ENCODE measurements around the gene ZNF76. TPM values are rescaled to one million over a fixed set of nuclear protein-coding genes. Genes with fewer than 3 reads are reported as not detected.

The ZNF76 gene
- total and polyA plus RNA-seq, 2 donors (not counting 3 experiments of a cell fraction or from before 2014, with no cell fraction given): 27.9 to 34.6 TPM

- POLR2A ChIA-PET: no interaction called here
- H3K9ac ChIP-seq (replicated peaks; ENCODE audit: extremely low read depth, insufficient read depth, low read length): peak overlapping the region; percentile 48
- peaks cover 14% of the 10 kb centered on the region for H3K4me1 ChIP-seq (ENCODE audit: control insufficient read depth, extremely low read depth, insufficient read depth, low read length)
- H3K9me1 ChIP-seq (replicated peaks; ENCODE audit: control insufficient read depth, extremely low read depth, insufficient read depth, low read length): no peaks in the 10 kb centered on the region
- H3K36me3 ChIP-seq (ENCODE audit: control insufficient read depth in 2 of 2, extremely low read depth in 1 of 2, insufficient read depth in 2 of 2, low read length in 2 of 2): no peaks in the 10 kb centered on the region
- no peaks in the 10 kb centered on the region for H3K9me3 ChIP-seq (replicated peaks; ENCODE audit: control insufficient read depth, insufficient read depth, low read length)
- TF ChIP-seq MAX (IDR thresholded peaks at IDR 0.05; ENCODE audit: insufficient read depth, insufficient read length): no peak
- TF ChIP-seq GATA2 (IDR thresholded peaks at IDR 0.05; ENCODE audit: insufficient read depth, insufficient read length, low read depth, low read length): no peak
- TF ChIP-seq EZH2 (IDR thresholded peaks at IDR 0.05; ENCODE audit: borderline replicate concordance, low read depth, low read length, severe bottlenecking): no peak
- no peak for TF ChIP-seq POLR2AphosphoS5 (IDR thresholded peaks at IDR 0.05; ENCODE audit: insufficient read depth, low read depth, low read length)
- no peak for TF ChIP-seq MYC (IDR thresholded peaks at IDR 0.05; ENCODE audit: low read depth, low read length)
- no peak for TF ChIP-seq CTCF (IDR thresholded peaks at IDR 0.05; ENCODE audit: extremely low read depth in 1 of 2, insufficient read depth in 1 of 2, low read depth in 1 of 2, low read length in 2 of 2)
- no peak for TF ChIP-seq FOS (IDR thresholded peaks at IDR 0.05; ENCODE audit: borderline replicate concordance, insufficient read depth, low read length)
- no peak for TF ChIP-seq POLR2A (IDR thresholded peaks at IDR 0.05; ENCODE audit: low read depth, low read length)
- TF ChIP-seq JUN (IDR thresholded peaks at IDR 0.05; ENCODE audit: borderline replicate concordance, insufficient read depth, insufficient read length, low read depth): no peak
- H3K4me3 ChIP-seq (replicated peaks in 1 of 3; ENCODE audit: insufficient read depth in 1 of 3, low read depth in 1 of 3, low read length in 3 of 3): peak overlapping the region; percentile 55 to 63 (median 62)
- FAIRE-seq: no peak
- no peaks in the 10 kb centered on the region for H3K27me3 ChIP-seq (ENCODE audit: control insufficient read depth in 2 of 2, insufficient read depth in 2 of 2, low read length in 2 of 2)
- peak overlapping the region; percentile 35 for H2AFZ ChIP-seq (ENCODE audit: low read depth, low read length)
- intact Hi-C loops (cut with micrococcal nuclease) (loop anchor here (5.0 kb wide), 1 partner anchor 43 kb away; no protein-coding TSS in a partner anchor), dilution Hi-C loops (cut with MboI; ENCODE audit: extremely low pct_ligation_motif_present, low sequenced_read_pairs) (no loop called here)
- CTCF ChIA-PET: interaction anchor here (0.8 to 2.2 kb wide), 8 partner anchors 8 to 273 kb away, joined by 3 to 21 read pairs (median 4); no protein-coding TSS in a partner anchor
- peaks cover 3% of the 10 kb centered on the region for H3K79me2 ChIP-seq (ENCODE audit: control insufficient read depth, insufficient read depth, low read length)
- H3K4me2 ChIP-seq (ENCODE audit: insufficient read depth, low read length): peak overlapping the region; percentile 68
- no peak for DNase-seq (ENCODE audit: low read depth, low spot score)
- peak overlapping the region; percentile 25 for H3K27ac ChIP-seq (ENCODE audit: insufficient read depth, low read depth, low read length)
- TSS peak; percentile 44 for BruUV-seq (replicated peaks)
- no peaks in the 10 kb centered on the region for H4K20me1 ChIP-seq (replicated peaks; ENCODE audit: control insufficient read depth, extremely low read depth, insufficient read depth, low read length)
Observed at GRCh38 chr6:35259948-35260590, 534 bp downstream of the ZNF76 start.
